GM12878 (cell line): Measurements from ENCODE around the gene CYP2A6. TPM values are rescaled to one million over a fixed set of nuclear protein-coding genes. Genes with fewer than 3 reads are reported as not detected.

ENCODE experiments used
- ATAC-seq: fragments of 200-7000 bp; cut with Tn5 transposase; 3 replicates; pipeline ENCODE4 v1.9.1; 2020; ENCODE audit warnings: mild to moderate bottlenecking, moderate library complexity
- BruUV-seq: library from RNA; stranded (reverse); fragments of 400-500 nt; replicated peaks from 2 replicates; lab custom pipeline; 2021; lab: Mats Ljungman, UMichigan
- CTCF ChIA-PET: fragments of 300-600 bp; sonication (Branson Sonifier 250); formaldehyde crosslinking; extraction: SDS; loops from one replicate; lab custom pipeline; 2021; ENCODE audit warnings: inconsistent platforms; lab: Yijun Ruan, JAX
- POLR2A ChIA-PET: fragments of 350-600 bp; formaldehyde crosslinking; extraction: SDS; loops from one replicate; lab custom pipeline; 2021; ENCODE audit warnings: inconsistent platforms; lab: Charles Lee
- RAD21 ChIA-PET: fragments of 300-600 bp; sonication (Branson Sonifier 250); formaldehyde crosslinking; loops from one replicate; lab custom pipeline; 2023; ENCODE audit warnings: antibody characterized with exemption; ENCODE audit not compliant: unreplicated experiment; lab: Charles Lee
- SMC1A ChIA-PET: fragments of 300-600 bp; sonication (Branson Sonifier 250); formaldehyde crosslinking; loops from one replicate; lab custom pipeline; 2023; ENCODE audit not compliant: unreplicated experiment, uncharacterized antibody; lab: Charles Lee
- DNase-seq: peaks from one replicate; pipeline ENCODE4 v3.0.0-alpha.2; 2011; ENCODE audit warnings: low read depth, low spot score
- FAIRE-seq: peaks from 3 replicates; lab custom pipeline; 2011; peaks lifted over from hg19 to GRCh38; lab: Jason Lieb, UNC
- H2AFZ ChIP-seq: 2 replicates; pipeline ENCODE4 v1.6.0; 2011; ENCODE audit warnings: low read depth, low read length, control low read depth; ENCODE audit not compliant: control insufficient read depth
- H3K27ac ChIP-seq: 2 replicates; pipeline ENCODE4 v1.5.1; 2011; ENCODE audit warnings: control low read depth; ENCODE audit not compliant: control insufficient read depth, insufficient read depth
- H3K27me3 ChIP-seq, 2 experiments: replicated peaks in 1 of 2; 2 replicates each; pipeline versions ENCODE4 v1.6.0 to v1.6.1; 2011; ENCODE audit warnings: low read length in 1 of 2; ENCODE audit not compliant: control insufficient read depth in 2 of 2, insufficient read depth in 2 of 2
- H3K36me3 ChIP-seq, 2 experiments: 2 replicates each; pipeline ENCODE4 v1.5.1; 2011; ENCODE audit warnings: low read length in 1 of 2; ENCODE audit not compliant: control insufficient read depth in 2 of 2, insufficient read depth in 2 of 2
- H3K4me1 ChIP-seq: 2 replicates; pipeline ENCODE4 v1.6.1; 2011; ENCODE audit warnings: mild to moderate bottlenecking, low read length, moderate library complexity, mixed read lengths; ENCODE audit not compliant: control insufficient read depth, insufficient read depth
- H3K4me2 ChIP-seq: 2 replicates; pipeline ENCODE4 v1.6.0; 2011; ENCODE audit warnings: control low read depth; ENCODE audit not compliant: control insufficient read depth, insufficient read depth
- H3K4me3 ChIP-seq: fragments of 200-600 bp; sonication (generic); 2 replicates; pipeline ENCODE4 v1.5.1; 2016
- H3K79me2 ChIP-seq: 2 replicates; pipeline ENCODE4 v1.6.0; 2011; ENCODE audit warnings: low read length; ENCODE audit not compliant: control insufficient read depth, insufficient read depth
- H3K9ac ChIP-seq: 2 replicates; pipeline ENCODE4 v1.8.0; 2011; ENCODE audit warnings: low read length, control low read depth, mixed read lengths; ENCODE audit not compliant: control insufficient read depth, insufficient read depth
- H3K9me3 ChIP-seq: replicated peaks from 3 replicates; pipeline ENCODE4 v1.5.1; 2011; ENCODE audit warnings: mild to moderate bottlenecking, low read length; ENCODE audit not compliant: control insufficient read depth, insufficient read depth
- H4K20me1 ChIP-seq: 2 replicates; pipeline ENCODE4 v1.6.0; 2011; ENCODE audit not compliant: control insufficient read depth, insufficient read depth
- CREM ChIP-seq: IDR thresholded peaks from 2 replicates; pipeline ENCODE4 v1.6.1; 2014; ENCODE audit warnings: antibody characterized with exemption, low read depth
- E2F8 ChIP-seq: fragments of 450-650 bp; IDR thresholded peaks from 2 replicates; pipeline ENCODE4 v1.6.1; 2018; ENCODE audit warnings: mild to moderate bottlenecking, low read depth, moderate library complexity; ENCODE audit not compliant: partially characterized antibody
- EP300 ChIP-seq, 2 experiments: fragments of 150-350 bp in 1 of 2; IDR thresholded peaks; 2 replicates each; pipeline ENCODE4 v1.6.1; 2011 to 2012; ENCODE audit warnings: low read depth in 2 of 2, low read length in 2 of 2, borderline replicate concordance in 1 of 2, improper control_type of control experiment in 1 of 2, inconsistent platforms in 1 of 2; ENCODE audit not compliant: control insufficient read depth in 1 of 2
- EZH2 ChIP-seq: IDR thresholded peaks from 2 replicates; pipeline ENCODE4 v1.6.1; 2012; ENCODE audit warnings: low read depth, mild to moderate bottlenecking, control low read depth, inconsistent platforms, low read length, borderline replicate concordance; ENCODE audit not compliant: control insufficient read depth
- NFXL1 ChIP-seq: fragments of 450-650 bp; IDR thresholded peaks from 2 replicates; pipeline ENCODE4 v1.6.1; 2017; ENCODE audit warnings: antibody characterized with exemption, mild to moderate bottlenecking, borderline replicate concordance
- NR2F1 ChIP-seq: fragments of 450-650 bp; conservative IDR thresholded peaks from 2 replicates; pipeline ENCODE4 v1.6.1; 2017; ENCODE audit warnings: mild to moderate bottlenecking
- RAD21 ChIP-seq: IDR thresholded peaks from 2 replicates; pipeline ENCODE4 v1.6.1; 2011; ENCODE audit warnings: mild to moderate bottlenecking, low read depth, low read length, moderate library complexity; ENCODE audit not compliant: insufficient read depth
- STAT1 ChIP-seq: fragments of 450-650 bp; conservative IDR thresholded peaks from 2 replicates; pipeline ENCODE4 v1.6.1; 2014; ENCODE audit warnings: antibody characterized with exemption, mild to moderate bottlenecking
- STAT3 ChIP-seq: IDR thresholded peaks from 2 replicates; pipeline ENCODE4 v1.6.1; 2011; ENCODE audit warnings: low read depth, low read length, improper control_type of control experiment
- TCF7 ChIP-seq: IDR thresholded peaks from 2 replicates; pipeline ENCODE4 v1.6.1; 2014; ENCODE audit warnings: antibody characterized with exemption, borderline replicate concordance
- ZBTB40 ChIP-seq: fragments of 450-650 bp; IDR thresholded peaks from 2 replicates; pipeline ENCODE4 v1.6.1; 2016; ENCODE audit warnings: mild to moderate bottlenecking, moderate library complexity, borderline replicate concordance
- WGBS: methylation state at CpG from one replicate; pipeline ENCODE4 v1.1.6; 2016; ENCODE audit warnings: low lambda C conversion rate; ENCODE audit not compliant: insufficient replicate concordance, insufficient coverage; ENCODE audit errors: missing lambda C conversion rate; 5-methylcytosine and 5-hydroxymethylcytosine counted together
- in situ Hi-C: fragments of 300-500 bp; cut with MboI; formaldehyde crosslinking; loops from 9 replicates; pipeline ENCODE4 v1.14.3; 2018; ENCODE audit warnings: mixed read lengths
- intact Hi-C: fragments of 100-400 bp; cut with micrococcal nuclease; formaldehyde crosslinking; loops from one replicate; pipeline ENCODE4 v1.14.2; 2022; ENCODE audit not compliant: unreplicated experiment
- polyA plus RNA-seq, 11 experiments: library from polyadenylated mRNA; depleted of rRNA in 4 of 11; unstranded in 6 of 11; stranded (reverse) in 5 of 11; fragments of >200 nt; fragmentation: Nextera tagmentation in 4 of 11; fragmentation: Illumina TruSeq in 1 of 11; extraction: Ambion mirVana in 4 of 11; extraction: Trizol in 1 of 11; gene quantifications; 1 replicate in 1 of 11; 2 replicates in 10 of 11; pipeline versions ENCODE4 v1.2.1 to v1.2.3, GENCODE V29; 2011 to 2016; ENCODE audit warnings: inconsistent platforms in 2 of 11, missing spikeins in 2 of 11, low read depth in 1 of 11
- total RNA-seq, 4 experiments: library from RNA; depleted of rRNA in 3 of 4; stranded (reverse); fragments of >200 nt in 3 of 4; fragmentation: Illumina TruSeq in 1 of 4; extraction: Trizol in 1 of 4; gene quantifications; 2 replicates each; pipeline versions ENCODE4 v1.2.1 to v1.2.3, GENCODE V29; 2013 to 2021

Gene CYP2A6
- total and polyA plus RNA-seq, 10 of the 15 experiments (the other 5 are each of a cell fraction or from before 2014, with no cell fraction given), result 0.97 TPM; not detected in 9

DNA sequence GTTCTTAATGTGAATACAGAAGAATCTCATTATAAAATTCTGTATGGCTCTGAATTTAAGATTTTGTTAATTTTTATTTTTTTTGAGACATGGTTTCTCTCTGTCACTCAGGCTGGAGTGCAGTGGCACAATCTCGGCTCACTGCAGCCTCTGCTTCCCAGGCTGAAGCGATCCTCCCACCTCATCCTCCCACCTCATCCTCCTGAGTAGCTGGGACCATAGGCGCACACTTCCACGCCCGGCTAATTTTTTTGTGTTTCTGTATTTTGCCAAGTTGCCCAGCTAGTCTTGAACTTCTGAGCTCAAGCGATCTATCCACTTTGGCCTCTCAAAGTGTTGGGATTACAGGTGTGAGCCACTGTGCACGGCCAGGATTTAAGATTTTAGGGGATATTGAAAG, 17.5 kb upstream of the CYP2A6 start:
- no peaks in the 10 kb centered on the region for H3K36me3 ChIP-seq
- SMC1A ChIA-PET, result no interaction called here
- POLR2A ChIA-PET, result no interaction called here
- no peaks in the 10 kb centered on the region for H4K20me1 ChIP-seq
- H3K4me1 ChIP-seq, result no peaks in the 10 kb centered on the region
- CTCF ChIA-PET, result no interaction called here
- FAIRE-seq (no peak), ATAC-seq (no peak), DNase-seq (no peak)
- BruUV-seq, result no TSS peak
- H3K27ac ChIP-seq, result no peak overlapping the region
- H3K9me3 ChIP-seq, result no peaks in the 10 kb centered on the region
- RAD21 ChIA-PET, result no interaction called here
- WGBS, result 63% methylated on average over 7 of the region's 7 CpGs
- no peaks in the 10 kb centered on the region for H3K27me3 ChIP-seq
- no peaks in the 10 kb centered on the region for H3K79me2 ChIP-seq
- no peak overlapping the region for H3K9ac ChIP-seq
- in situ Hi-C loops (no loop called here), intact Hi-C loops (no loop called here)
- H3K4me3 ChIP-seq, result no peak overlapping the region
- TF ChIP-seq NR2F1, result no peak
- TF ChIP-seq EP300 (IDR thresholded peaks at IDR 0.05; ENCODE audit: borderline replicate concordance in 1 of 2, control insufficient read depth in 1 of 2, low read depth in 2 of 2, low read length in 2 of 2), result no peak
- no peak for TF ChIP-seq CREM
- TF ChIP-seq EZH2, result no peak
- no peak for TF ChIP-seq RAD21
- TF ChIP-seq STAT3, result no peak
- no peak for TF ChIP-seq TCF7
- no peak for TF ChIP-seq NFXL1
- TF ChIP-seq E2F8, result no peak
- no peak for TF ChIP-seq ZBTB40
- TF ChIP-seq STAT1, result no peak
- no peak overlapping the region for H3K4me2 ChIP-seq
- no peak overlapping the region for H2AFZ ChIP-seq
